Urinary bladder (tissue), 4 donors: ENCODE measurements around the gene PDK1. TPM values are rescaled to one million over a fixed set of nuclear protein-coding genes. Genes with fewer than 3 reads are reported as not detected.

Experiments used
- DNase-seq: peaks from one replicate; pipeline ENCODE4 v3.0.0-alpha.2; 2015; ENCODE audit errors: extremely low spot score
- H3K27ac ChIP-seq: one replicate; pipeline ENCODE4 v1.5.1; 2013; ENCODE audit warnings: low read depth, mild to moderate bottlenecking, moderate library complexity
- H3K36me3 ChIP-seq: one replicate; pipeline ENCODE4 v1.6.1; 2013; ENCODE audit warnings: mild to moderate bottlenecking, moderate library complexity; ENCODE audit not compliant: insufficient read depth
- H3K4me1 ChIP-seq: one replicate; pipeline ENCODE4 v1.6.1; 2013; ENCODE audit warnings: mild to moderate bottlenecking, moderate library complexity; ENCODE audit not compliant: insufficient read depth
- H3K4me3 ChIP-seq: one replicate; pipeline ENCODE4 v1.5.1; 2013; ENCODE audit warnings: low read depth, low read length
- WGBS: extraction: QIAGEN DNeasy Blood & Tissue Kit; methylation state at CpG from one replicate; pipeline ENCODE4 v1.1.7; 2013; 5-methylcytosine and 5-hydroxymethylcytosine counted together
- polyA plus RNA-seq: library from polyadenylated mRNA; stranded (reverse); fragments of 200-250 nt; gene quantifications from one replicate; pipeline ENCODE4 v1.2.3, GENCODE V29; 2013
- total RNA-seq: library from RNA; depleted of rRNA; stranded (reverse); fragments of >200 nt; gene quantifications from one replicate; pipeline ENCODE4 v1.2.3, GENCODE V29; 2014
- donor health status: healthy with polysubstance abuse.
- donor health status: healthy.

PDK1 gene
- total and polyA plus RNA-seq, 2 donors: 4.4 to 17.7 TPM

DNA sequence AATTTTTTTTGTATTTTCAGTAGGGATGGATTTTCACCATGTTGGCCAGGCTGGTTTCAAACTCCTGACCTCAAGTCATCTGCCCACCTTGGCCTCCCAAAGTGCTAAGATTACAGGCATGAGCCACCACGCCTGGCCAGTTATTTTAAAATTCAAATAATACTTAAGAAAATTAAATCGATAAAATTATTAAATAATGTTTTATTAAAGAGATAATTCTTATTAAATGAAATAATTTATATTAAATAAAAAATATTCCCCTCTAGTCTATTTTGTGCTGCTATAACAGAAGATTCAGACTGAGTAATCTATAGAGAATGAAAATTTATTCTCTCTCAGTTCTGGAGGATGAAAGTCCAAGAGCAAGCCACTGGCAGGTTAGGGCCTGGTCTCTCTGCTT, 61.2 kb downstream of the PDK1 start:
- WGBS: 98% methylated on average over 2 of the region's 2 CpGs

GRCh38 chr2:172623249-172623965, 67.5 kb downstream of the PDK1 start:
- WGBS: 64% methylated on average over 1 of the region's 1 CpG
- Histone ChIP-seq H3K4me3 (no peak overlapping the region), H3K27ac (no peak overlapping the region), H3K36me3 (no peaks in the 10 kb centered on the region), H3K4me1 (no peaks in the 10 kb centered on the region)
- DNase-seq: no peak

More for the DNA sequence above, 61.2 kb downstream of the PDK1 start:
- no peak overlapping the region for H3K27ac ChIP-seq
- H3K4me3 ChIP-seq: no peak overlapping the region
- no peaks in the 10 kb centered on the region for H3K36me3 ChIP-seq
- DNase-seq: no peak
- no peaks in the 10 kb centered on the region for H3K4me1 ChIP-seq

DNA sequence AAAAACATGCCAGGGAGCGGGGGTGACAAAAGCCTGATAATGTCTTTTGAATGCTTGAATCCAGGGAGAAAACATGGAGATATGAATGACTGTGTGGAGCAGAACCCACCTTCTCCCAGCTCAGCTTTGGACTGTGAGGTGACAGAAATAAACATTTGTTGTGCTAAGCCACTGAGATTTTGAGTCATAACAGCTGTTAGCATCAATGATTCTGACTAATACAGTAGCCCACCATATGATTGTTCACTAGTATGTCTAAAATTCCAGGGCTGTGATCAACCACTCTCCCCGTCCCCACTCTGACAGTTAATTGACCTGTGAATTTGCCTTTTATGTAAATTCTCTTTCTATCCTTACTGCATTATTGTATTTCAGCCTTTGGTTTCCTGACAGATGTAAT, 69.1 kb downstream of the PDK1 start:
- Histone ChIP-seq H3K4me3 (no peak overlapping the region), H3K36me3 (no peaks in the 10 kb centered on the region), H3K4me1 (no peaks in the 10 kb centered on the region), H3K27ac (no peak overlapping the region)
- DNase-seq: no peak
- WGBS: 97% methylated on average over 2 of the region's 2 CpGs

DNA sequence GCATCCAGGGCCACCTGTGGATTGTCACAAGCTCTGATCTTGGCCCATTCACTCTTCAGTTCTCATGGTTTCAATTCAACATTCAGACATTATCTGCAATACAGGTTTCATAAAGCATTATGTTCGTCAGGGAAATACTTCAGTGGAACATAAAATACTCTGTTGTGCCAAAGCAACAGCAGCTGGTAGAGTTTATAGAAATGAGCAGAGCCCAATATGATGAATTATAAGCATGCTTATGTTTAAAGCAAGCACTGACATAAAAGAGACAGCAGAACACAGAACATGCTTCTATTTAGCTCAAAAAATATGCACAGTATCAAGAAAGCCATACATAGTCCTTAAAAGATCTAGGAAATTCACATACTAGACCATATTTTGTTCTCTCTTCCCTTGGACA, 71.3 kb downstream of the PDK1 start:
- no peak for DNase-seq
- H3K4me1 ChIP-seq: no peaks in the 10 kb centered on the region
- no peak overlapping the region for H3K4me3 ChIP-seq
- H3K36me3 ChIP-seq: no peaks in the 10 kb centered on the region
- H3K27ac ChIP-seq: no peak overlapping the region
- WGBS: 65% methylated on average over 1 of the region's 1 CpG

- 97% methylated on average over 4 of the region's 4 CpGs for WGBS
- no peak for DNase-seq
- Histone ChIP-seq H3K27ac (no peak overlapping the region), H3K4me3 (no peak overlapping the region), H3K4me1 (no peaks in the 10 kb centered on the region), H3K36me3 (no peaks in the 10 kb centered on the region)
These were observed 72.2 kb downstream of the PDK1 start for GRCh38 chr2:172628085-172628484.

- Histone ChIP-seq H3K4me1 (no peaks in the 10 kb centered on the region), H3K4me3 (no peak overlapping the region), H3K36me3 (no peaks in the 10 kb centered on the region), H3K27ac (no peak overlapping the region)
- WGBS: 86% methylated on average over 7 of the region's 7 CpGs
- no peak for DNase-seq
These were observed 73.7 kb downstream of the PDK1 start for GRCh38 chr2:172629586-172629985.

DNA sequence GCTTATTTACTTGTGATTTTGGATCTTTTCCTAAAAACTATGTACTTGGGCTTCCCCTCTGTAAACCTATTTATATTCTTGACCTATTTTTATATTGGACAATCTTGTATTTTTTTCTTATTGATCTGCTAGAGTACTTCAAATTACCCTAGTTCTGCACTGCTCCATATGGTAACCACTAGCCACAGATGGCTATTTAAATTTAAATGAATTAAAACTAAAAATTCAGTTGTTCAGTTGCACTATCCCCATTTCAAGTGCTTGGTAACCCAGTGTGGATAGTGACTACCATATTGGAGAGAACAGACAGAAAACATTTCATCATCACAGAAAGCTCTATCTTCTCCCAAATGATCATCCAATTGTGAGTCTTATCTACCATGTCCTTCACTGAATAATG, 74.3 kb downstream of the PDK1 start:
- Histone ChIP-seq H3K4me3 (no peak overlapping the region), H3K4me1 (no peaks in the 10 kb centered on the region), H3K36me3 (no peaks in the 10 kb centered on the region), H3K27ac (no peak overlapping the region)
- no peak for DNase-seq

DNA sequence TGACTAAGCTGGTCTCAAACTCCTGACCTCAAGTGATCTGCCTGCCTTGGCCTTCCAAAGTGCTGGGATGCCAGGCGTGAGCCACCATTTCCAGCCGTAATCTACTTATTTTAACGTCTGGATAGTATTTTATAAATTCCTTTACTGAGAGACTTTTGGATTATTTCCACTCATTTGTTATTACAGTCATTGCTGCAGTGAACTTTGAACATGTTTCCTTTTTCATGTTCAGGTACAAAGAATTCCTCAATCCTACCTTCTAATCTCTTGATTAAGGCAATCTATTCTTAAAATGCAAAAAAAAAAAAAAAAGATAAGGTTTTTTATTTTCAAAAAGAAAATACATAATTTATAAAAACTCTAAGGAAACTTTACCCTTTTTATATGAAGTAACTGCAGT, 78.6 kb downstream of the PDK1 start:
- Histone ChIP-seq H3K36me3 (no peaks in the 10 kb centered on the region), H3K4me1 (no peaks in the 10 kb centered on the region), H3K4me3 (no peak overlapping the region), H3K27ac (no peak overlapping the region)
- 68% methylated on average over 3 of the region's 3 CpGs for WGBS
- no peak for DNase-seq

- DNase-seq: no peak
- WGBS: 93% methylated on average over 5 of the region's 5 CpGs
- H3K27ac ChIP-seq: no peak overlapping the region
- H3K36me3 ChIP-seq: no peaks in the 10 kb centered on the region
- H3K4me1 ChIP-seq: no peaks in the 10 kb centered on the region
- H3K4me3 ChIP-seq: no peak overlapping the region
These were observed 79.7 kb downstream of the PDK1 start for GRCh38 chr2:172635548-172635947.

- H3K36me3 ChIP-seq: no peaks in the 10 kb centered on the region
- no peak for DNase-seq
- H3K4me1 ChIP-seq: no peaks in the 10 kb centered on the region
- no peak overlapping the region for H3K27ac ChIP-seq
- no peak overlapping the region for H3K4me3 ChIP-seq
- 84% methylated on average over 3 of the region's 3 CpGs for WGBS
These were observed 83.4 kb downstream of the PDK1 start for GRCh38 chr2:172639256-172639655.

DNA sequence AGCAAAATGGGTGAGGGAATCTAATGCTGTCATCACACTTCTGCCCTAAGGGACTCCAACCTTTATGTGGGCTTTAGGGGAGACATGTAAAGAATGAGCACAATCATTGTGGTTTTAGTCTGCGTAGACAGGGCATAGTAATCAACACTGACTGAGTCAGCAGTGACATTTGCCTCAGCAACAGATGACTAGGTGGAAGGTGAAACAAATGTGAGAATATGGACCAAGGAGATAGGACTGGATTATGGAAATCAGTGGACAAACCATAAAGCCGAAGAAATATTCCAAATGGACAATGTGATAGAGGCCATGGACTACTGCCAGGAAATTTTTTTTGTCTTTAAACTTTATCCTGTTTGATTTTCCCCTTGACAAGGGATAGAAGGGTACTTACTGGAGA, 83.9 kb downstream of the PDK1 start:
- 46% methylated on average over 2 of the region's 2 CpGs for WGBS
- Histone ChIP-seq H3K27ac (no peak overlapping the region), H3K36me3 (no peaks in the 10 kb centered on the region), H3K4me3 (no peak overlapping the region), H3K4me1 (no peaks in the 10 kb centered on the region)
- DNase-seq: no peak

DNA sequence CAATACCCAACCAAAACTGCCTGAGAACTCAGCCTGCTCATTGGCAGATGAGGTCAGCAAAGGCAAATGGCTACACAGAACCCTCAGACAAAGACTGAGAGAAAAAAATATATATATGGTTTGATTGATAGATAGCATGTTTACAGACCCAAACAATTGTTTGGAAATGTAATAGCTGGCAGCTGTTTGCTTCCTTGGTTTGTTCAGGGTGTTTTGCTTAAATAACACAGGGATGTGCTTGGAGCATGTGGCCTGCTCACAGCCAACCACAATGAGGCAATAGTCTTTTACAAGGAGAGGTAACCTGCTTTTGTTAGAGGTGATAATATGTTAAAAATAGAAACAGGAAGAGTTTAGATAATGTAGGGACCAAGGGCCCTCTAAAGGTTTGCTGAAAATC, 84.5 kb downstream of the PDK1 start:
- DNase-seq: no peak
- H3K4me3 ChIP-seq: no peak overlapping the region
- H3K27ac ChIP-seq: no peak overlapping the region
- no peaks in the 10 kb centered on the region for H3K4me1 ChIP-seq
- no peaks in the 10 kb centered on the region for H3K36me3 ChIP-seq

DNA sequence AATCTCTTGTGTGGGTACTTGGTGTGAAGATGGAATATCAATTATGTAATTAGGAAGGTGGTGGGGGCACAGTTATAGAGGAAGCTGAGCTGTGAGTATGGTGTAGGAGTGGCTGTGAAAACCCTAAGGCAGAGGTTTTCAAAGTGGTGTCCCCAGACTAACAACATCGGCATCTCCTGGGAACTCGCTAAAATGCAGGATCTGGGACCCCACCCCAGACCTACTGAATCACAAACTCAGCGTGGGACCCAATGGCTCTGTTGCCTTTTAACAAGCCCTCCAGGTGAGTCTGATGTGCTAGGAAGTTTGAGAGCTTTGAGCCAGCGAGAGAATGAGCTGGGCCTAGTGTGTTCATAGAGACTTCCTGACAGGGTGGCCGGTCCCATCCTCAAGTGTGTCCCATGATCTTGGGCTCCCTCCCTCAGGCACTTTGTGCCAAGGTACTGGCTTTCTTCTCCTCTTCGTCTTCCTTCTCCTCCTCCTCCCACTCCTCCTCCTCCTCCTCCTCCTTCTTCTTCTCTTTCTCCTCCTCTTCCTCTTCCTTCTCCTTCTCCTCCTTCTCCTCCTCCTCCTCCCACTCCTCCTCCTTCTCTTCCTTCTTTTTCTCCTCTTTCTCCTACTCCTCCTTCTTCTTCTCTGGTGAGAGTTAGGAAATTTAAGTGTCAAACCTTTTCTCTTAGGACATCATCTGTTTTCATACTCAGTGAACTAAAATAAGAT, 86.6 kb downstream of the PDK1 start:
- WGBS: 63% methylated on average over 6 of the region's 6 CpGs
- no peak for DNase-seq
- no peaks in the 10 kb centered on the region for H3K36me3 ChIP-seq
- H3K4me3 ChIP-seq: no peak overlapping the region
- H3K4me1 ChIP-seq: no peaks in the 10 kb centered on the region
- no peak overlapping the region for H3K27ac ChIP-seq

DNA sequence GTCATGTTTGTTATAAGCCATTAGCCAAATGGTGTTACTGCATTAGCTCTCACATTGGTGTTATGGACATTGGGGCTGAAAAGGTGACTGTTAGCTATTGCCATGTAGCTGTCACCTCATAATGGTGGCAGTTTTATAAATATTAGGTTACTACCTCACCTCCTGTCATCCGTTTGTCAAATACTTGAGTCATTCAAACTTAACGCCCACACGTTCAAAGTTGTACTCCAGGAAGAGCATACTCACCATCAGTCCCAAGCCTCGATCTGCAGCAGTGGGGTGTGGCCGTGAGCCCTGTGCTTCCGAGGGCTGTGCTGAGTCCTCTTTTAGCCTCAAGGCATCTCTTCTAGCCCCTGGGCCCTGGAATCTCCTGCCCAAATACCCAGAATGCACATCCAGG, 87.3 kb downstream of the PDK1 start:
- WGBS: 81% methylated on average over 6 of the region's 6 CpGs
- H3K36me3 ChIP-seq: no peaks in the 10 kb centered on the region
- H3K4me1 ChIP-seq: no peaks in the 10 kb centered on the region
- H3K4me3 ChIP-seq: no peak overlapping the region
- no peak overlapping the region for H3K27ac ChIP-seq
- no peak for DNase-seq
